Upper lobe of right lung (tissue), 1 donor: ENCODE measurements around the gene SPTLC3. TPM values are rescaled to one million over a fixed set of nuclear protein-coding genes. Genes with fewer than 3 reads are reported as not detected.

Experiments
- ATAC-seq: fragments of 200-7000 bp; cut with Tn5 transposase; one replicate; pipeline ENCODE4 v1.9.1; 2020; ENCODE audit warnings: mild to moderate bottlenecking, moderate library complexity
- DNase-seq: peaks from one replicate; pipeline ENCODE4 v3.0.0-alpha.2; 2020
- H3K27ac ChIP-seq: fragments of 200-600 bp; one replicate; pipeline ENCODE4 v1.8.0; 2022
- H3K27me3 ChIP-seq: fragments of 200-600 bp; one replicate; pipeline ENCODE4 v1.8.0; 2022; ENCODE audit warnings: mild to moderate bottlenecking
- H3K36me3 ChIP-seq: fragments of 200-600 bp; one replicate; pipeline ENCODE4 v1.8.0; 2022
- H3K4me1 ChIP-seq: fragments of 200-600 bp; one replicate; pipeline ENCODE4 v1.8.0; 2022
- H3K4me3 ChIP-seq: fragments of 200-600 bp; one replicate; pipeline ENCODE4 v1.8.0; 2022; ENCODE audit warnings: mild to moderate bottlenecking
- H3K9me3 ChIP-seq: fragments of 200-600 bp; one replicate; pipeline ENCODE4 v1.8.0; 2022
- CTCF ChIP-seq: fragments of 200-600 bp; IDR thresholded peaks from one replicate; pipeline ENCODE4 v1.8.0; 2022; ENCODE audit warnings: antibody characterized with exemption
- intact Hi-C: fragments of 100-400 bp; cut with DNase I; formaldehyde crosslinking; loops from one replicate; pipeline ENCODE4 v1.11.0; 2022
- total RNA-seq: library from RNA; stranded (reverse); fragmentation: NEBNext Ultra II Directional; extraction: Animal tissue kit (Norgen Biotek cat#: 25700); gene quantifications from one replicate; pipeline ENCODE4 v1.2.1, GENCODE V29; 2021
- donor health status: DM: no; HTN: yes; CAD: no; lungs with severe emphysema.

The SPTLC3 gene
- total RNA-seq, 1 donor from 2014 or later: 35.3 TPM

GRCh38 chr20:13102237-13102636, 93.5 kb downstream of the SPTLC3 start:
- intact Hi-C loops: no loop called here

GRCh38 chr20:13102694-13103093, 93.9 kb downstream of the SPTLC3 start:
- Histone ChIP-seq H3K4me3 (no peak overlapping the region), H3K27me3 (no peaks in the 10 kb centered on the region), H3K27ac (no peak overlapping the region), H3K36me3 (no peaks in the 10 kb centered on the region), H3K4me1 (no peaks in the 10 kb centered on the region), H3K9me3 (no peaks in the 10 kb centered on the region)
- ATAC-seq: no peak
- no peak for DNase-seq
- TF ChIP-seq CTCF: no peak
- intact Hi-C loops: no loop called here

More at GRCh38 chr20:13102237-13102636, 93.5 kb downstream of the SPTLC3 start:
- ATAC-seq: no peak
- no peak for TF ChIP-seq CTCF
- no peak for DNase-seq
- Histone ChIP-seq H3K36me3 (no peaks in the 10 kb centered on the region), H3K4me3 (no peak overlapping the region), H3K27me3 (no peaks in the 10 kb centered on the region), H3K27ac (no peak overlapping the region), H3K9me3 (no peaks in the 10 kb centered on the region), H3K4me1 (no peaks in the 10 kb centered on the region)

- TF ChIP-seq CTCF: no peak
- no peaks in the 10 kb centered on the region for H3K27me3 ChIP-seq
- no peak overlapping the region for H3K4me3 ChIP-seq
- intact Hi-C loops: no loop called here
- no peak overlapping the region for H3K27ac ChIP-seq
- DNase-seq (no peak), ATAC-seq (no peak)
- H3K36me3 ChIP-seq: no peaks in the 10 kb centered on the region
- no peaks in the 10 kb centered on the region for H3K4me1 ChIP-seq
- H3K9me3 ChIP-seq: no peaks in the 10 kb centered on the region
Measured at GRCh38 chr20:13105039-13105438, 96.3 kb downstream of the SPTLC3 start.

GRCh38 chr20:13105864-13106457, 97.2 kb downstream of the SPTLC3 start:
- Histone ChIP-seq H3K4me1 (no peaks in the 10 kb centered on the region), H3K27me3 (no peaks in the 10 kb centered on the region), H3K36me3 (no peaks in the 10 kb centered on the region), H3K27ac (no peak overlapping the region), H3K9me3 (no peaks in the 10 kb centered on the region), H3K4me3 (no peak overlapping the region)
- peak; percentile 78 for TF ChIP-seq CTCF
- ATAC-seq (no peak), DNase-seq (no peak)
- intact Hi-C loops: no loop called here

GRCh38 chr20:13109658-13110057, 100.9 kb downstream of the SPTLC3 start:
- Histone ChIP-seq H3K27me3 (no peaks in the 10 kb centered on the region), H3K4me1 (no peaks in the 10 kb centered on the region), H3K4me3 (no peak overlapping the region), H3K36me3 (no peaks in the 10 kb centered on the region), H3K27ac (no peak overlapping the region), H3K9me3 (no peaks in the 10 kb centered on the region)
- intact Hi-C loops: no loop called here
- TF ChIP-seq CTCF: no peak
- DNase-seq (no peak), ATAC-seq (no peak)

- TF ChIP-seq CTCF: no peak
- DNase-seq: no peak
- no peaks in the 10 kb centered on the region for H3K4me1 ChIP-seq
- H3K9me3 ChIP-seq: no peaks in the 10 kb centered on the region
- no peaks in the 10 kb centered on the region for H3K27me3 ChIP-seq
- no peak for ATAC-seq
- H3K4me3 ChIP-seq: no peak overlapping the region
- no peak overlapping the region for H3K27ac ChIP-seq
- intact Hi-C loops: no loop called here
- no peaks in the 10 kb centered on the region for H3K36me3 ChIP-seq
Measured at GRCh38 chr20:13110796-13111195, 102.0 kb downstream of the SPTLC3 start.
